Spleen (tissue), 7 donors: ENCODE data around the gene PSMA6.

Experiments used
- POLR2A ChIP-seq, 3 donors: fragments of 450-650 bp; IDR thresholded peaks; one replicate each; pipeline ENCODE4 v1.5.1; 2017; ENCODE audit warnings: antibody characterized with exemption in 3 of 3, mild to moderate bottlenecking in 1 of 3
- POLR2AphosphoS5 ChIP-seq, 3 donors: sonication (generic); formaldehyde crosslinking; IDR thresholded peaks; one replicate each; pipeline ENCODE4 v1.5.1; 2017; ENCODE audit warnings: antibody characterized with exemption in 3 of 3
- TF ChIP-seq, protein P1 (sequence below), 11 experiments: fragments of 200-600 bp in 7 of 11; fragments of 450-650 bp in 4 of 11; sonication (generic) in 4 of 11; IDR thresholded peaks in 8 of 11; conservative IDR thresholded peaks in 3 of 11; 1 replicate in 7 of 11; 2 replicates in 4 of 11; pipeline versions ENCODE4 v1.4.0 to v1.8.0; 2016 to 2021; ENCODE audit warnings: antibody characterized with exemption in 11 of 11, inconsistent platforms in 4 of 11, mild to moderate bottlenecking in 1 of 11
- donor health status: DM: no; HTN: no; CAD: no; lungs with moderate emphysema.
- donor health status: DM: no; HTN: no; CAD: no.
- donor health status: DM: no; HTN: no; CAD: no.

- TF ChIP-seq POLR2A (IDR thresholded peaks at IDR 0.05) (no peak), POLR2AphosphoS5 (IDR thresholded peaks at IDR 0.05) (no peak)
- TF ChIP-seq, protein P1, sequence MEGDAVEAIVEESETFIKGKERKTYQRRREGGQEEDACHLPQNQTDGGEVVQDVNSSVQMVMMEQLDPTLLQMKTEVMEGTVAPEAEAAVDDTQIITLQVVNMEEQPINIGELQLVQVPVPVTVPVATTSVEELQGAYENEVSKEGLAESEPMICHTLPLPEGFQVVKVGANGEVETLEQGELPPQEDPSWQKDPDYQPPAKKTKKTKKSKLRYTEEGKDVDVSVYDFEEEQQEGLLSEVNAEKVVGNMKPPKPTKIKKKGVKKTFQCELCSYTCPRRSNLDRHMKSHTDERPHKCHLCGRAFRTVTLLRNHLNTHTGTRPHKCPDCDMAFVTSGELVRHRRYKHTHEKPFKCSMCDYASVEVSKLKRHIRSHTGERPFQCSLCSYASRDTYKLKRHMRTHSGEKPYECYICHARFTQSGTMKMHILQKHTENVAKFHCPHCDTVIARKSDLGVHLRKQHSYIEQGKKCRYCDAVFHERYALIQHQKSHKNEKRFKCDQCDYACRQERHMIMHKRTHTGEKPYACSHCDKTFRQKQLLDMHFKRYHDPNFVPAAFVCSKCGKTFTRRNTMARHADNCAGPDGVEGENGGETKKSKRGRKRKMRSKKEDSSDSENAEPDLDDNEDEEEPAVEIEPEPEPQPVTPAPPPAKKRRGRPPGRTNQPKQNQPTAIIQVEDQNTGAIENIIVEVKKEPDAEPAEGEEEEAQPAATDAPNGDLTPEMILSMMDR (IDR thresholded peaks at IDR 0.05 in 8 of 11, conservative IDR thresholded peaks at IDR 0.05 in 3 of 11): no peak
Observed at GRCh38 chr14:35242599-35243311, 49.4 kb upstream of the PSMA6 start.
